Fibroblast of the aortic adventitia (primary cell): ENCODE measurements around the gene TGFBR1. TPM values are rescaled to one million over a fixed set of nuclear protein-coding genes. Genes with fewer than 3 reads are reported as not detected.
A peak's percentile ranks its signal among the peaks of the same experiment; 100 is the strongest.

Source experiments
- DNase-seq: peaks from one replicate; pipeline ENCODE4 v3.0.0-alpha.2; 2010; ENCODE audit warnings: low read depth
- H3K4me3 ChIP-seq: 2 replicates; pipeline ENCODE4 v1.5.1; 2011; ENCODE audit warnings: low read depth, mild to moderate bottlenecking, control low read depth, low read length, moderate library complexity
- CTCF ChIP-seq: IDR thresholded peaks from 2 replicates; pipeline ENCODE4 v1.5.1; 2011; ENCODE audit warnings: mild to moderate bottlenecking, low read length, control low read depth, inconsistent platforms; ENCODE audit not compliant: insufficient read depth
- total RNA-seq: library from RNA; depleted of rRNA; stranded (reverse); fragments of >200 nt; gene quantifications from 2 replicates; pipeline ENCODE4 v1.2.3, GENCODE V29; 2012; ENCODE audit warnings: low replicate concordance

The TGFBR1 gene
- total RNA-seq, 1 donor: 28.8 TPM

DNA sequence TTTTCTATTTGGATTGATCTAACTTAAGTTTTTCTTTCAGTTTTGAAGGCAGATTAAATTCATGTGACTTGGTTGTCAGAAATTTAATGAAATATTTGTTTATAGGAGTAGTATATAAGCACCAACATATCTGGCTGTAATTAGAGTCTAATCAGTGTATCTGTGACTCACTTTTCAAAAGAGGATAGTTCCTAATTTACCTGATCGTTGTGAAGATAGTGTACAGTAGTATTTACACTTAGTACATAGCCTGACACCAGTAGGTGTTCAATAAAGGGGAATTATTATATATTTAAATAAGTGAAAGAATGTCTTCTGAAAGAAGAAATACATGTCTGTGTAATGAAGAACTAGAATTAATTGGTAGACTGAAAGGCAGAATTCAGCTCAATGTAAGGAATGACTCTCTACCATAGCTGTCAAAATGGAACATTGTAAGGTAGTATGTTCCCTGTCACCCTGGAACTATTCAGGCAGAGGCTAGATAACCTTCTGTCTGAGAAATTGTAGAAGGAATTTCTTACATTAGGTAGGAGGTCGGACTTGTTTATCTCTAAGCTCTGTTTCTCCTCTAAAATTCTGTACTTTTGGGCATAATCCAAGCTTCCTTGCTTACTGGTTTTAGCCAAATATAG lies 8.6 kb downstream of the TGFBR1 start:
- no peak for DNase-seq
- no peak overlapping the region for H3K4me3 ChIP-seq
- no peak for TF ChIP-seq CTCF

DNA sequence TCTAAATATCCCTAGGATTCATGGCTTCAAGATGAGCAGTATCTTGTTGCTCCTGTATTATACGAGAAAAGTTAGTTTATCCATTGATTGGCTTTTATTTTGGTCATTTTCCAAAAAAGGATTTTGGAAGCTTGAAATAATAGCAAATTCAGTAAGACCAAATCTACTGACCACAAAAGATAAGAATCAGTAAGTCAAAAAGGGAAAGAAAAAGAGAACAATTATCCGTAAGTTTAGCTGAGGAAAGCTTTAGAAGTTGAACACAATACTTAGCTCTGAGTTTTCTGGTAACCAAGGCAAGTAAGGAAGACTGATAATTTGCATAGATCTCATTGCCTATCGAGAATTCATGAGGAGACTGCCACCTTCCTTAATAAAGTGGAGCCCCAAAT lies 9.1 kb downstream of the TGFBR1 start:
- H3K4me3 ChIP-seq: no peak overlapping the region
- no peak for TF ChIP-seq CTCF
- peak; percentile 30 for DNase-seq

- DNase-seq: no peak
Observed at GRCh38 chr9:99114846-99115500, 10.1 kb downstream of the TGFBR1 start.

DNA sequence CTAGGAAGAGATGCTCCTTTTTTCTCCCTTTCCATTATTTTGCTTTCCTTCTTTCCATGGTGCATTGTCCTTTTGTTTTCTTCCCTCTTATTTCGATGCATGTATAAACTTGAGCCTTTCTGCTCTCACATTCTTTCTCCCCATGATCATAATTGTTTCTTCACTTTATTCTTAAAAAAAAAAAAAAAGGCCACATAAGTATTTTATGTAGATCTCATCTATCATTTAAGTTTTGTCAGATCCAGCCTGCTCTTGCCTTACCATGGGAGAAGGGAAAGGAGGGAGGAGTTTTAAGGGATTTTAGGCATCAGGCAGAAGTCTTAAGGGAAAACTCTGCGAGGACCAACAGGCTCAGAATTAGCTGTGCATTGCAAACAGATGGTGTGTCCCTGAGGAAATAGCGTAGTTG lies 11.1 kb downstream of the TGFBR1 start:
- no peak for DNase-seq
- no peak for TF ChIP-seq CTCF
- no peak overlapping the region for H3K4me3 ChIP-seq

More at GRCh38 chr9:99114846-99115500, 10.1 kb downstream of the TGFBR1 start:
- no peak overlapping the region for H3K4me3 ChIP-seq
- no peak for TF ChIP-seq CTCF

DNA sequence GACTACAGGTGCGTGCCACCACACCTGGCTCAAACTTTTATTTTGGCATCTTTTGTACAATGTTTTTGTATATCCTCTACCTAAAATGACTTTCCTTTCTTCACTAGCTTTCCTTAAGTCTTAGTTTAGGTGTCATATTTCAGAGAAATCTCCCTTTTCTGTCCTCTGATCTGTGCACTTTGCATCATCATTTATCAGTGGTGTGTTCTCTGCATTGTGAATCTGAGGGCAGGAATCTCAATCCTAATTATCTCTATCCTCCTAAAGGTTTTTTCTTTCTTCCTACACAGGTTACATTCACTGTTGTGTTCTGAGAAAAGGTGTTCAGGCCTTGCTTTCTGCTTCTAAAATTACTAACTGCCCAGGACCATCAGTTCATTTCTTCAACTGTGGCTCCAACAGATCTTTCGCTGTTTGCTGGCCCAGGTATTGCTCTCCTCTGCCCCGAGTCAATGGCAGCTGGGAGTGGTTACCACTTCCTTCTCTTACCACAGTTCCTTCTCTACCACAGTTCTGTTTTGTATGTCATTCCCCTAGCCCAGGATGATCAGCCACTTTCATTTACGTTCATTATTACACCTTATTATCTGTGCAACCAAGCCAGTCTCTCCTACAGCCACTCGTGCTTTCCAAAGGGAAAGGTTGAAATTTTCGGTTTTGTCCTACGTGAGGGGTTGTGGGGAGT lies 14.0 kb downstream of the TGFBR1 start:
- no peak overlapping the region for H3K4me3 ChIP-seq
- no peak for DNase-seq
- TF ChIP-seq CTCF: no peak

GRCh38 chr9:99119976-99120655 lies 15.2 kb downstream of the TGFBR1 start:
- DNase-seq: no peak
- no peak overlapping the region for H3K4me3 ChIP-seq
- TF ChIP-seq CTCF: no peak
